NCI-H2196 treated with DMSO at 0.1 percent for 48 hours (cell line): ENCODE results near the gene MFF.

ENCODE experiments used
- DNase-seq: peaks from one replicate; lab custom pipeline; 2025; ENCODE audit not compliant: unreplicated experiment; lab: John Stamatoyannopoulos, UW

Gene MFF

GRCh38 chr2:227404585-227405271 lies 79.7 kb downstream of the MFF start:
- no peak for DNase-seq

- peak; percentile 69 for DNase-seq
Measured at GRCh38 chr2:227406177-227407031, 81.4 kb downstream of the MFF start.
